KMS-11 (cell line): ENCODE results near the gene GALNT17.

Source experiments
- H2AFZ ChIP-seq: fragments of 200-600 bp; sonication (generic); 2 replicates; pipeline ENCODE4 v1.6.1; 2016; ENCODE audit warnings: antibody characterized with exemption, mixed run types, low read depth
- H3K27ac ChIP-seq: fragments of 200-600 bp; sonication (generic); 2 replicates; pipeline ENCODE4 v1.6.1; 2016; ENCODE audit warnings: mild to moderate bottlenecking, mixed run types
- H3K27me3 ChIP-seq: fragments of 200-600 bp; sonication (generic); 2 replicates; pipeline ENCODE4 v1.6.1; 2017; ENCODE audit warnings: mild to moderate bottlenecking, low read depth, mixed run types, moderate library complexity; ENCODE audit not compliant: insufficient read depth
- H3K36me3 ChIP-seq: fragments of 200-600 bp; sonication (generic); 2 replicates; pipeline ENCODE4 v1.6.1; 2017; ENCODE audit warnings: mild to moderate bottlenecking, mixed run types; ENCODE audit not compliant: insufficient read depth
- H3K4me1 ChIP-seq: fragments of 200-600 bp; sonication (generic); 2 replicates; pipeline ENCODE4 v1.6.1; 2016; ENCODE audit warnings: mild to moderate bottlenecking, low read depth, mixed run types; ENCODE audit not compliant: poor library complexity, severe bottlenecking
- H3K4me2 ChIP-seq: fragments of 200-600 bp; sonication (generic); 2 replicates; pipeline ENCODE4 v1.7.0; 2016; ENCODE audit warnings: mild to moderate bottlenecking, mixed run types
- H3K4me3 ChIP-seq: fragments of 200-600 bp; sonication (generic); IDR thresholded peaks from 2 replicates; pipeline ENCODE4 v1.6.1; 2017; ENCODE audit warnings: low read depth, low read length, mixed read lengths; ENCODE audit not compliant: insufficient read depth
- H3K79me2 ChIP-seq: fragments of 200-600 bp; sonication (generic); 2 replicates; pipeline ENCODE4 v1.6.1; 2016; ENCODE audit warnings: low read depth, mixed run types; ENCODE audit not compliant: insufficient read depth
- H3K9ac ChIP-seq: fragments of 200-600 bp; sonication (generic); 2 replicates; pipeline ENCODE4 v1.6.1; 2016; ENCODE audit warnings: mild to moderate bottlenecking, mixed run types
- H4K20me1 ChIP-seq: fragments of 200-600 bp; sonication (generic); 2 replicates; pipeline ENCODE4 v1.6.1; 2016; ENCODE audit warnings: mild to moderate bottlenecking, mixed run types; ENCODE audit not compliant: insufficient read depth
- CTCF ChIP-seq: fragments of 200-600 bp; sonication (generic); conservative IDR thresholded peaks from 2 replicates; pipeline ENCODE4 v1.6.1; 2017; ENCODE audit warnings: low read depth, mild to moderate bottlenecking, antibody characterized with exemption, low read length, moderate library complexity, mixed read lengths

GALNT17 gene

DNA sequence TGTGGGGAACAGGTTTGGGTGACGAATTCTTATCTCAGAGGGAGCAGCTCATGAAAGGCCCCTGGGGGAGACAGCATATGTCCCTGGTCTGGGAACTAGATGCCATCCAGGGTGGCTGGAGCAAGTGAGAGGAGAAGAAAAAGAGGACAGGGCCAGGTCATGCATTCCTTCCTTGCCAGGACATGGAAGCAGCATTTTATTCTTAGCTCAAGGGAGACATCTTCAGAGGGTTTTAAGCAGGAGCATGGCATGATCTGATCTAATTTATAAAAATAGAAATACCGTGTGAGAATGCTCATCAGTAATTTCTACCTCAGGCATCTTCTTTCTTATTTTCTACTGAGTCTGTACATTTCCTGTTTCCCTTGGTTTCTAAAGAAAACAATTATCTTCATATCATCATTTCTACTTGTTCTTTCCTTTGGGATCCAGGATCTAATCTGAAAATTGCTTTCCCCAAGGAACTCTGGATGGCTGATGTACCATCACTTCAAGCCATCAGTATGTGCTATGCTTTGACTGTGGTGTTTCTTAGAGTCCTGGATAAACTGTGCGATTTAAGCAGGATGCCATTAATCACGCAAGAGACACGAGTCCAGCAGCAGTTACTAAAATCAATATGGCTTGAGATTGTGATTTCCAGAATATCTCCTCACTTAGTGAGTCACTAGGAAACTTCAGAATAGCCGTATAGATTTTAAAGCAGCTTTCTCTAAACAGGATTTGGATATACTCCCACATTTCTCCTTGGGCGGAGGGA lies 386.2 kb downstream of the GALNT17 start:
- H3K4me2 ChIP-seq, result no peak overlapping the region
- no peak overlapping the region for H3K9ac ChIP-seq
- H3K4me3 ChIP-seq, result no peak overlapping the region
- H3K27me3 ChIP-seq, result no peaks in the 10 kb centered on the region
- no peak for TF ChIP-seq CTCF
- no peaks in the 10 kb centered on the region for H3K4me1 ChIP-seq
- no peaks in the 10 kb centered on the region for H3K36me3 ChIP-seq
- no peaks in the 10 kb centered on the region for H3K79me2 ChIP-seq
- no peak overlapping the region for H2AFZ ChIP-seq
- no peaks in the 10 kb centered on the region for H4K20me1 ChIP-seq
- no peak overlapping the region for H3K27ac ChIP-seq

DNA sequence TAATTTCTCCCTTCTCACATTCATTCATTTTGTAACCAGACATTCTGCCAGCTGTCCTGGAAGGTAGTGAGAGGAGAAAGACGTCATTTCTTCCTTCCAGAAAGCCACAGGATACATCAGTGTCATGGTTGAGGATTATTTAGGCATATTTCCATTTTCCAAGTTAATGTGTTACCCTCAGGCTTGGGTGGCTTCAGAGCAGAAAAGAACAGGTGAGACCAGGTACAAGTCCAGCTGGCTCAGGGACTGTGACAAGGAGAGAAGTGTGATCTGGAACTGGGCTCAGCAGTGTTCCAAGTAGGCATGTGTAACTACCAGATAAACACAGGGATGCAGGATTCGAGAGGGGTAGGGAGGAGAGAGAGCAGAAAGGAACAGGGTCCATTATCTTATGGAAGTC lies 386.9 kb downstream of the GALNT17 start:
- Histone ChIP-seq H3K79me2 (no peaks in the 10 kb centered on the region), H3K4me2 (no peak overlapping the region)
- TF ChIP-seq CTCF, result no peak

GRCh38 chr7:71521506-71521905 lies 389.6 kb downstream of the GALNT17 start:
- H3K27ac ChIP-seq, result no peak overlapping the region
- no peak overlapping the region for H3K4me2 ChIP-seq
- H3K9ac ChIP-seq, result no peak overlapping the region
- no peaks in the 10 kb centered on the region for H4K20me1 ChIP-seq
- no peak overlapping the region for H2AFZ ChIP-seq
- no peaks in the 10 kb centered on the region for H3K4me1 ChIP-seq
- H3K27me3 ChIP-seq, result no peaks in the 10 kb centered on the region
- no peak overlapping the region for H3K4me3 ChIP-seq
- no peak for TF ChIP-seq CTCF
- no peaks in the 10 kb centered on the region for H3K79me2 ChIP-seq
- no peaks in the 10 kb centered on the region for H3K36me3 ChIP-seq

More for the DNA sequence above, 386.9 kb downstream of the GALNT17 start:
- Histone ChIP-seq H3K27me3 (no peaks in the 10 kb centered on the region), H4K20me1 (no peaks in the 10 kb centered on the region), H3K27ac (no peak overlapping the region), H3K9ac (no peak overlapping the region), H2AFZ (no peak overlapping the region), H3K4me1 (no peaks in the 10 kb centered on the region), H3K4me3 (no peak overlapping the region), H3K36me3 (no peaks in the 10 kb centered on the region)

- Histone ChIP-seq H3K4me2 (no peak overlapping the region), H3K9ac (no peak overlapping the region), H3K4me1 (no peaks in the 10 kb centered on the region), H3K27me3 (no peaks in the 10 kb centered on the region), H3K27ac (no peak overlapping the region), H3K79me2 (no peaks in the 10 kb centered on the region), H4K20me1 (no peaks in the 10 kb centered on the region), H3K4me3 (no peak overlapping the region), H2AFZ (no peak overlapping the region), H3K36me3 (no peaks in the 10 kb centered on the region)
- no peak for TF ChIP-seq CTCF
These were observed 394.2 kb downstream of the GALNT17 start for GRCh38 chr7:71526106-71526505.
